ENCODE results near the gene PANX2.
"Not testable (repeated sequence)": the region's sequence is repeated elsewhere in the genome, so short reads cannot be mapped to it uniquely, and the experiment has no call there.

PANX2 gene

GRCh38 chr22:50170453-50171318 lies at the start of gene PANX2:
TSS of gene PANX2 (plus strand) at chr22:50170731. CDS start at chr22:50170731, 0 bp downstream.
- no peak for DNase-seq (ENCODE audit: low spot score)

GRCh38 chr22:50121202-50121740 lies 49.3 kb upstream of the PANX2 start:
- DNase-seq (ENCODE audit: low spot score), result no peak

GRCh38 chr22:50123119-50123518 lies 47.4 kb upstream of the PANX2 start:
- DNase-seq (ENCODE audit: low spot score), result no peak

- DNase-seq (ENCODE audit: low spot score), result no peak
Observed at GRCh38 chr22:50125029-50125428, 45.5 kb upstream of the PANX2 start.

GRCh38 chr22:50129121-50129736 lies 41.3 kb upstream of the PANX2 start:
- no peak for DNase-seq (ENCODE audit: low spot score)

- no peak for DNase-seq (ENCODE audit: low spot score)
Observed at GRCh38 chr22:50131894-50132293, 38.6 kb upstream of the PANX2 start.

GRCh38 chr22:50134481-50134880 lies 36.0 kb upstream of the PANX2 start:
- no peak for DNase-seq (ENCODE audit: low spot score)

GRCh38 chr22:50136581-50137015 lies 33.9 kb upstream of the PANX2 start:
- DNase-seq (ENCODE audit: low spot score), result no peak

GRCh38 chr22:50137277-50137676 lies 33.3 kb upstream of the PANX2 start:
- not testable (repeated sequence) for DNase-seq (ENCODE audit: low spot score)

- no peak for DNase-seq (ENCODE audit: low spot score)
Observed at GRCh38 chr22:50138041-50138440, 32.5 kb upstream of the PANX2 start.

- no peak for DNase-seq (ENCODE audit: low spot score)
Observed at GRCh38 chr22:50138988-50139387, 31.5 kb upstream of the PANX2 start.

GRCh38 chr22:50139843-50140415 lies 30.6 kb upstream of the PANX2 start:
- DNase-seq (ENCODE audit: low spot score), result no peak

GRCh38 chr22:50140615-50141014 lies 29.9 kb upstream of the PANX2 start:
- DNase-seq (ENCODE audit: low spot score), result no peak

GRCh38 chr22:50141462-50141861 lies 29.1 kb upstream of the PANX2 start:
- no peak for DNase-seq (ENCODE audit: low spot score)

- no peak for DNase-seq (ENCODE audit: low spot score)
Observed at GRCh38 chr22:50141891-50142363, 28.6 kb upstream of the PANX2 start.

- DNase-seq (ENCODE audit: low spot score), result no peak
Observed at GRCh38 chr22:50143096-50143495, 27.4 kb upstream of the PANX2 start.

- no peak for DNase-seq (ENCODE audit: low spot score)
Observed at GRCh38 chr22:50144005-50144614, 26.4 kb upstream of the PANX2 start.

- DNase-seq (ENCODE audit: low spot score), result no peak
Observed at GRCh38 chr22:50145721-50146438, 24.7 kb upstream of the PANX2 start.

- peak; percentile 92 for DNase-seq (ENCODE audit: low spot score)
Observed at GRCh38 chr22:50146439-50147238, 23.9 kb upstream of the PANX2 start.

All from AG08395 (cell line).